CD4-positive, alpha-beta T cell (primary cell): ENCODE data around the gene SLCO2A1. TPM values are rescaled to one million over a fixed set of nuclear protein-coding genes. Genes with fewer than 3 reads are reported as not detected.
"Not testable (repeated sequence)": the region's sequence is repeated elsewhere in the genome, so short reads cannot be mapped to it uniquely, and the experiment has no call there.

Source experiments
- ATAC-seq: fragments of 200-7000 bp; cut with Tn5 transposase; one replicate; pipeline ENCODE4 v1.10.0; 2022; ENCODE audit warnings: mild to moderate bottlenecking; ENCODE audit not compliant: poor library complexity
- CTCF ChIA-PET: fragments of 350-600 bp; sonication (Branson Sonifier 250); formaldehyde crosslinking; loops from one replicate; lab custom pipeline; 2021; ENCODE audit warnings: antibody characterized with exemption, inconsistent platforms; lab: Charles Lee
- POLR2A ChIA-PET: fragments of 350-600 bp; sonication (Branson Sonifier 250); formaldehyde crosslinking; loops from one replicate; lab custom pipeline; 2021; ENCODE audit warnings: antibody characterized with exemption, inconsistent platforms; lab: Charles Lee
- DNase-seq, 14 experiments: peaks; one replicate each; pipeline ENCODE4 v3.0.0-alpha.2; 2013 to 2020; ENCODE audit warnings: mixed read lengths in 2 of 14
- H3K27ac ChIP-seq, 2 donors: one replicate each; pipeline versions ENCODE4 v1.5.1 to v1.7.0; 2013; ENCODE audit warnings: low read length in 2 of 2, low read depth in 1 of 2, mild to moderate bottlenecking in 1 of 2
- H3K27me3 ChIP-seq, 2 experiments: 1 replicate in 1 of 2; 2 replicates in 1 of 2; pipeline versions ENCODE4 v1.6.1 to v1.7.0; 2013; ENCODE audit warnings: low read length in 2 of 2, control low read depth in 1 of 2, mild to moderate bottlenecking in 1 of 2, moderate library complexity in 1 of 2; ENCODE audit not compliant: insufficient read depth in 2 of 2, control insufficient read depth in 1 of 2
- H3K36me3 ChIP-seq: one replicate; pipeline ENCODE4 v1.6.1; 2013; ENCODE audit warnings: low read length, control low read depth; ENCODE audit not compliant: insufficient read depth
- H3K4me1 ChIP-seq: one replicate; pipeline ENCODE4 v1.6.1; 2013; ENCODE audit warnings: low read length, control low read depth; ENCODE audit not compliant: insufficient read depth
- H3K4me3 ChIP-seq: one replicate; pipeline ENCODE4 v1.5.1; 2013; ENCODE audit warnings: mild to moderate bottlenecking, low read length, moderate library complexity
- H3K9me3 ChIP-seq, 2 experiments: 1 replicate in 1 of 2; 2 replicates in 1 of 2; pipeline versions ENCODE4 v1.6.1 to v1.7.0; 2013; ENCODE audit warnings: low read length in 2 of 2, mild to moderate bottlenecking in 2 of 2, control low read depth in 1 of 2, moderate library complexity in 1 of 2; ENCODE audit not compliant: control insufficient read depth in 1 of 2, insufficient read depth in 1 of 2
- H3K27ac Mint-ChIP-seq: one replicate; pipeline ENCODE4 v1.8.0; 2020; ENCODE audit warnings: mixed read lengths
- H3K27me3 Mint-ChIP-seq: one replicate; pipeline ENCODE4 v1.8.0; 2021; ENCODE audit warnings: mixed read lengths
- H3K36me3 Mint-ChIP-seq: one replicate; pipeline ENCODE4 v1.8.0; 2021; ENCODE audit warnings: low read depth, mixed read lengths
- H3K4me1 Mint-ChIP-seq: one replicate; pipeline ENCODE4 v1.8.0; 2021; ENCODE audit warnings: low read depth, mixed read lengths
- H3K4me3 Mint-ChIP-seq: one replicate; pipeline ENCODE4 v1.8.0; 2020; ENCODE audit warnings: mild to moderate bottlenecking, mixed read lengths
- H3K9me3 Mint-ChIP-seq: one replicate; pipeline ENCODE4 v1.8.0; 2020; ENCODE audit warnings: mixed read lengths
- CTCF ChIP-seq: fragments of 200-600 bp; IDR thresholded peaks from one replicate; pipeline ENCODE4 v1.8.0; 2022; ENCODE audit warnings: antibody characterized with exemption, mild to moderate bottlenecking
- intact Hi-C, 2 experiments: fragments of 100-400 bp; cut with DNase I in 1 of 2; cut with micrococcal nuclease in 1 of 2; formaldehyde crosslinking; loops; one replicate each; pipeline versions ENCODE4 v1.15.1 to v1.9.0; 2023 to 2025; cut with DNase I, micrococcal nuclease
- total RNA-seq, 174 experiments: library from RNA in 2 of 174; stranded (reverse) in 2 of 174; gene quantifications; one replicate each; pipeline ENCODE4 v1.2.3 and lab custom pipeline; 2021 to 2026

SLCO2A1 gene
- total RNA-seq, 2 experiments from 2014 or later, result not detected

GRCh38 chr3:134073583-134073945 lies 43.8 kb upstream of the SLCO2A1 start:
- intact Hi-C loops, result no loop called here

GRCh38 chr3:134072881-134073582 lies 43.3 kb upstream of the SLCO2A1 start:
- H3K36me3 Mint-ChIP-seq, result no peaks in the 10 kb centered on the region
- POLR2A ChIA-PET, result no interaction called here
- no peaks in the 10 kb centered on the region for H3K9me3 Mint-ChIP-seq
- H3K27ac Mint-ChIP-seq, result no peak overlapping the region
- H3K4me3 ChIP-seq, result no peak overlapping the region
- no peak overlapping the region for H3K4me3 Mint-ChIP-seq
- no peaks in the 10 kb centered on the region for H3K36me3 ChIP-seq
- ATAC-seq, result no peak
- no peaks in the 10 kb centered on the region for H3K4me1 Mint-ChIP-seq
- H3K27ac ChIP-seq, result no peak overlapping the region
- no peaks in the 10 kb centered on the region for H3K27me3 ChIP-seq
- CTCF ChIA-PET, result no interaction called here
- no peaks in the 10 kb centered on the region for H3K4me1 ChIP-seq
- peaks cover 5% of the 10 kb centered on the region for H3K27me3 Mint-ChIP-seq
- intact Hi-C loops, result no loop called here
- no peak for DNase-seq
- TF ChIP-seq CTCF, result no peak
- peaks cover 0 to 5% of the 10 kb centered on the region in 2 experiments for H3K9me3 ChIP-seq

More at GRCh38 chr3:134073583-134073945, 43.8 kb upstream of the SLCO2A1 start:
- ATAC-seq, result no peak
- no peaks in the 10 kb centered on the region for H3K4me1 Mint-ChIP-seq
- H3K27ac Mint-ChIP-seq, result no peak overlapping the region
- Histone ChIP-seq H3K27me3 (no peaks in the 10 kb centered on the region), H3K36me3 (no peaks in the 10 kb centered on the region), H3K27ac (no peak overlapping the region), H3K9me3 (peaks cover 0 to 5% of the 10 kb centered on the region in 2 experiments), H3K4me3 (no peak overlapping the region), H3K4me1 (no peaks in the 10 kb centered on the region)
- no peaks in the 10 kb centered on the region for H3K36me3 Mint-ChIP-seq
- no peak for DNase-seq
- ChIA-PET CTCF (no interaction called here), POLR2A (no interaction called here)
- peaks cover 5% of the 10 kb centered on the region for H3K27me3 Mint-ChIP-seq
- H3K9me3 Mint-ChIP-seq, result no peaks in the 10 kb centered on the region
- H3K4me3 Mint-ChIP-seq, result no peak overlapping the region
- TF ChIP-seq CTCF, result no peak

- H3K4me3 ChIP-seq, ATAC-seq, H3K27ac Mint-ChIP-seq, H3K4me1 Mint-ChIP-seq, H3K36me3 ChIP-seq, DNase-seq, H3K4me1 ChIP-seq, H3K36me3 Mint-ChIP-seq, H3K27me3 Mint-ChIP-seq, H3K4me3 Mint-ChIP-seq, H3K27me3 ChIP-seq, H3K9me3 ChIP-seq, CTCF ChIA-PET, intact Hi-C loops, POLR2A ChIA-PET, H3K9me3 Mint-ChIP-seq, H3K27ac ChIP-seq: not testable (repeated sequence)
Measured at GRCh38 chr3:134070281-134070680, 40.6 kb upstream of the SLCO2A1 start.

GRCh38 chr3:134068429-134068828 lies 38.7 kb upstream of the SLCO2A1 start:
- Histone ChIP-seq H3K36me3 (no peaks in the 10 kb centered on the region), H3K9me3 (no peaks in the 10 kb centered on the region), H3K4me3 (no peak overlapping the region), H3K4me1 (no peaks in the 10 kb centered on the region), H3K27me3 (no peaks in the 10 kb centered on the region), H3K27ac (no peak overlapping the region)
- ChIA-PET POLR2A (no interaction called here), CTCF (no interaction called here)
- H3K27ac Mint-ChIP-seq, result no peak overlapping the region
- H3K4me3 Mint-ChIP-seq, result no peak overlapping the region
- H3K36me3 Mint-ChIP-seq, result no peaks in the 10 kb centered on the region
- no peaks in the 10 kb centered on the region for H3K4me1 Mint-ChIP-seq
- no peak for TF ChIP-seq CTCF
- ATAC-seq (no peak), DNase-seq (no peak)
- H3K9me3 Mint-ChIP-seq, result no peaks in the 10 kb centered on the region
- no peaks in the 10 kb centered on the region for H3K27me3 Mint-ChIP-seq
- intact Hi-C loops, result no loop called here
